Naive B cell (primary cell): ENCODE data around the gene CCDC127. TPM values are rescaled to one million over a fixed set of nuclear protein-coding genes. Genes with fewer than 3 reads are reported as not detected.

ENCODE experiments used
- ATAC-seq, 2 donors: fragments of 150-1000 bp; cut with Tn5 transposase; 2 replicates each; pipeline ENCODE4 v1.10.0; 2021; ENCODE audit warnings: low read depth in 2 of 2, mild to moderate bottlenecking in 2 of 2, moderate library complexity in 2 of 2
- DNase-seq: peaks from one replicate; pipeline ENCODE4 v3.0.0; 2022
- H3K27ac Mint-ChIP-seq, 6 donors: one replicate each; pipeline ENCODE4 v1.8.0; 2020 to 2022; ENCODE audit warnings: mild to moderate bottlenecking in 6 of 6, mixed read lengths in 6 of 6, moderate library complexity in 5 of 6, inconsistent platforms in 2 of 6
- H3K27me3 Mint-ChIP-seq, 3 donors: one replicate each; pipeline ENCODE4 v1.8.0; 2021 to 2022; ENCODE audit warnings: mixed read lengths in 3 of 3, mild to moderate bottlenecking in 1 of 3
- H3K36me3 Mint-ChIP-seq, 2 donors: one replicate each; pipeline ENCODE4 v1.8.0; 2020 to 2022; ENCODE audit warnings: mixed read lengths in 2 of 2, inconsistent platforms in 1 of 2, mild to moderate bottlenecking in 1 of 2
- H3K4me1 Mint-ChIP-seq, 3 donors: one replicate each; pipeline ENCODE4 v1.8.0; 2020 to 2022; ENCODE audit warnings: mixed read lengths in 3 of 3, inconsistent platforms in 1 of 3, mild to moderate bottlenecking in 1 of 3, moderate library complexity in 1 of 3
- H3K4me3 Mint-ChIP-seq, 8 donors: one replicate each; pipeline ENCODE4 v1.8.0; 2020 to 2022; ENCODE audit warnings: mild to moderate bottlenecking in 8 of 8, mixed read lengths in 8 of 8, moderate library complexity in 8 of 8, inconsistent platforms in 2 of 8
- H3K9me3 Mint-ChIP-seq, 7 donors: one replicate each; pipeline ENCODE4 v1.8.0; 2020 to 2022; ENCODE audit warnings: mixed read lengths in 7 of 7, mild to moderate bottlenecking in 5 of 7, inconsistent platforms in 2 of 7, moderate library complexity in 1 of 7
- polyA plus RNA-seq, 6 donors: library from polyadenylated mRNA; unstranded; fragments of 300-500 nt; fragmentation: Illumina TruSeq; gene quantifications; one replicate each; pipeline ENCODE4 v1.2.3, GENCODE V29; 2021; ENCODE audit warnings: low read depth in 6 of 6

CCDC127 gene
- polyA plus RNA-seq, 6 donors from 2014 or later, result 1.7 to 5.8 (median 2.5) TPM

- no peak for ATAC-seq
- no peaks in the 10 kb centered on the region for H3K36me3 Mint-ChIP-seq
- no peaks in the 10 kb centered on the region for H3K9me3 Mint-ChIP-seq
- DNase-seq, result no peak
- no peak overlapping the region for H3K27ac Mint-ChIP-seq
- H3K27me3 Mint-ChIP-seq, result peaks cover 0 to 4% (median 1%) of the 10 kb centered on the region in 3 donors
- H3K4me1 Mint-ChIP-seq, result peaks cover 0 to 8% (median 6%) of the 10 kb centered on the region in 3 donors
- H3K4me3 Mint-ChIP-seq, result no peak overlapping the region
Measured at GRCh38 chr5:195401-196160, 22.4 kb downstream of the CCDC127 start.

GRCh38 chr5:194603-195209 lies 23.2 kb downstream of the CCDC127 start:
- peak overlapping the region in 1 of 8 donors; percentile 74 for H3K4me3 Mint-ChIP-seq

GRCh38 chr5:194102-194501 lies 23.9 kb downstream of the CCDC127 start:
- no peak for DNase-seq
- H3K4me3 Mint-ChIP-seq, result no peak overlapping the region
- ATAC-seq, result no peak
- peaks cover 5 to 8% (median 5%) of the 10 kb centered on the region in 3 donors for H3K4me1 Mint-ChIP-seq
- peaks cover 4 to 9% (median 4%) of the 10 kb centered on the region in 3 donors for H3K27me3 Mint-ChIP-seq
- H3K27ac Mint-ChIP-seq, result peak overlapping the region in 1 of 6 donors; percentile 66
- H3K36me3 Mint-ChIP-seq, result no peaks in the 10 kb centered on the region
- no peaks in the 10 kb centered on the region for H3K9me3 Mint-ChIP-seq

More at GRCh38 chr5:194603-195209, 23.2 kb downstream of the CCDC127 start:
- Mint-ChIP-seq H3K9me3 (no peaks in the 10 kb centered on the region), H3K27ac (no peak overlapping the region), H3K27me3 (peaks cover 4 to 9% (median 4%) of the 10 kb centered on the region in 3 donors), H3K4me1 (peaks cover 5 to 8% (median 5%) of the 10 kb centered on the region in 3 donors), H3K36me3 (no peaks in the 10 kb centered on the region)
- DNase-seq, result no peak
- ATAC-seq, result no peak

GRCh38 chr5:192970-193831 lies 24.8 kb downstream of the CCDC127 start:
- H3K27me3 Mint-ChIP-seq, result peaks cover 8 to 9% (median 9%) of the 10 kb centered on the region in 3 donors
- H3K27ac Mint-ChIP-seq, result no peak overlapping the region
- H3K36me3 Mint-ChIP-seq, result no peaks in the 10 kb centered on the region
- H3K9me3 Mint-ChIP-seq, result no peaks in the 10 kb centered on the region
- ATAC-seq (no peak), DNase-seq (no peak)
- H3K4me3 Mint-ChIP-seq, result no peak overlapping the region
- peaks cover 12 to 14% (median 14%) of the 10 kb centered on the region in 3 donors for H3K4me1 Mint-ChIP-seq

- Mint-ChIP-seq H3K4me3 (peak overlapping the region in 1 of 8 donors; percentile 45), H3K4me1 (peaks cover 12 to 15% (median 15%) of the 10 kb centered on the region in 3 donors), H3K27me3 (peaks cover 8 to 9% (median 9%) of the 10 kb centered on the region in 3 donors), H3K27ac (no peak overlapping the region), H3K36me3 (no peaks in the 10 kb centered on the region), H3K9me3 (no peaks in the 10 kb centered on the region)
- DNase-seq (no peak), ATAC-seq (no peak)
Measured at GRCh38 chr5:192691-192969, 25.3 kb downstream of the CCDC127 start.

- Mint-ChIP-seq H3K4me1 (peaks cover 12 to 15% (median 15%) of the 10 kb centered on the region in 3 donors), H3K4me3 (peak overlapping the region in 3 of 8 donors; percentile 5 to 52 (median 45)), H3K27ac (no peak overlapping the region)
Measured at GRCh38 chr5:191949-192690, 25.8 kb downstream of the CCDC127 start.

GRCh38 chr5:191036-191948 lies 26.7 kb downstream of the CCDC127 start, which contains the start of gene LRRC14B:
Gene LRRC14B, plus strand, starts transcription at chr5:191495. Its CDS starts 44 bp downstream, at chr5:191539.
- peak; percentile 26 to 32 for ATAC-seq
- Mint-ChIP-seq H3K9me3 (no peaks in the 10 kb centered on the region), H3K4me1 (peaks cover 12 to 15% (median 15%) of the 10 kb centered on the region in 3 donors), H3K36me3 (no peaks in the 10 kb centered on the region), H3K27me3 (peaks cover 8 to 9% (median 9%) of the 10 kb centered on the region in 3 donors), H3K4me3 (peak within 1 kb of the TSS in 7 of 8 donors; percentile 48 to 80 (median 61)), H3K27ac (peak within 1 kb of the TSS in 3 of 6 donors; percentile 45 to 66 (median 56))
- peak; percentile 9 for DNase-seq

More at GRCh38 chr5:191949-192690, 25.8 kb downstream of the CCDC127 start:
- Mint-ChIP-seq H3K27me3 (peaks cover 8 to 9% (median 9%) of the 10 kb centered on the region in 3 donors), H3K9me3 (no peaks in the 10 kb centered on the region), H3K36me3 (no peaks in the 10 kb centered on the region)
- ATAC-seq (no peak), DNase-seq (no peak)

- H3K4me3 Mint-ChIP-seq, result peak overlapping the region in 4 of 8 donors; percentile 7 to 80 (median 61)
- H3K27ac Mint-ChIP-seq, result peak overlapping the region in 2 of 6 donors; percentile 45 to 66
- no peaks in the 10 kb centered on the region for H3K36me3 Mint-ChIP-seq
- DNase-seq (no peak), ATAC-seq (no peak)
- H3K4me1 Mint-ChIP-seq, result peaks cover 12 to 15% (median 15%) of the 10 kb centered on the region in 3 donors
- no peaks in the 10 kb centered on the region for H3K9me3 Mint-ChIP-seq
- peaks cover 8 to 9% (median 9%) of the 10 kb centered on the region in 3 donors for H3K27me3 Mint-ChIP-seq
Measured at GRCh38 chr5:190366-191035, 27.5 kb downstream of the CCDC127 start.

GRCh38 chr5:189976-190365 lies 28.0 kb downstream of the CCDC127 start:
- DNase-seq (no peak), ATAC-seq (no peak)
- peaks cover 12 to 15% (median 15%) of the 10 kb centered on the region in 3 donors for H3K4me1 Mint-ChIP-seq
- no peaks in the 10 kb centered on the region for H3K9me3 Mint-ChIP-seq
- peak overlapping the region in 2 of 8 donors; percentile 7 to 80 for H3K4me3 Mint-ChIP-seq
- no peaks in the 10 kb centered on the region for H3K36me3 Mint-ChIP-seq
- peaks cover 8 to 9% (median 9%) of the 10 kb centered on the region in 3 donors for H3K27me3 Mint-ChIP-seq
- peak overlapping the region in 2 of 6 donors; percentile 45 to 66 for H3K27ac Mint-ChIP-seq

- H3K9me3 Mint-ChIP-seq, result no peaks in the 10 kb centered on the region
- ATAC-seq, result no peak
- peaks cover 12 to 15% (median 15%) of the 10 kb centered on the region in 3 donors for H3K4me1 Mint-ChIP-seq
- no peaks in the 10 kb centered on the region for H3K36me3 Mint-ChIP-seq
- H3K27ac Mint-ChIP-seq, result no peak overlapping the region
- no peak for DNase-seq
- peaks cover 8 to 9% (median 9%) of the 10 kb centered on the region in 3 donors for H3K27me3 Mint-ChIP-seq
- no peak overlapping the region for H3K4me3 Mint-ChIP-seq
Measured at GRCh38 chr5:189486-189885, 28.5 kb downstream of the CCDC127 start.
